Fibroblast of villous mesenchyme (primary cell): ENCODE data around the gene TNFRSF12A. TPM values are rescaled to one million over a fixed set of nuclear protein-coding genes. Genes with fewer than 3 reads are reported as not detected.

ENCODE experiments used
- DNase-seq: peaks from one replicate; pipeline ENCODE4 v3.0.0-alpha.2; 2010; ENCODE audit warnings: low read depth
- H3K4me3 ChIP-seq: 2 replicates; pipeline ENCODE4 v1.5.1; 2011; ENCODE audit warnings: low read depth, mild to moderate bottlenecking, low read length
- total RNA-seq: library from RNA; depleted of rRNA; stranded (reverse); fragments of >200 nt; gene quantifications from 2 replicates; pipeline ENCODE4 v1.2.3, GENCODE V29; 2012
- TF ChIP-seq, protein P1 (sequence below): IDR thresholded peaks from 2 replicates; pipeline ENCODE4 v1.5.1; 2012; ENCODE audit warnings: low read depth, mild to moderate bottlenecking, low read length; ENCODE audit not compliant: insufficient read depth

TNFRSF12A gene, protein sequence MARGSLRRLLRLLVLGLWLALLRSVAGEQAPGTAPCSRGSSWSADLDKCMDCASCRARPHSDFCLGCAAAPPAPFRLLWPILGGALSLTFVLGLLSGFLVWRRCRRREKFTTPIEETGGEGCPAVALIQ
- 196 and 201 TPM in 2 replicates for total RNA-seq

DNA sequence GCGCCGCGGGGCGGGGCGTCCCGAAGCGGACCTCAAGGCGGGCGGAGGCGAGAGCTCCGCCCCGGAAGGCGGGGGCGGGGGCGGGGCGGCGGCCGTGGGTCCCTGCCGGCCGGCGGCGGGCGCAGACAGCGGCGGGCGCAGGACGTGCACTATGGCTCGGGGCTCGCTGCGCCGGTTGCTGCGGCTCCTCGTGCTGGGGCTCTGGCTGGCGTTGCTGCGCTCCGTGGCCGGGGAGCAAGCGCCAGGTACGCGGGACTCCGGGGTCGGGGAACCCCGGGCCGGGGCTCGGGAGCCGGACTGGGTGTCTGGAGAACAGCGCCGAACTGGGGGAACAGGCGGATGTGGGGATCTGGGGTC, at the start of gene TNFRSF12A:
Gene TNFRSF12A (plus strand): TSS at position 122 of the 357 bp plus-strand sequence. CDS start 30 bp downstream, at position 152.
- DNase-seq, result peak; percentile 70
- H3K4me3 ChIP-seq, result peak within 1 kb of the TSS; percentile 70
- TF ChIP-seq, protein P1, sequence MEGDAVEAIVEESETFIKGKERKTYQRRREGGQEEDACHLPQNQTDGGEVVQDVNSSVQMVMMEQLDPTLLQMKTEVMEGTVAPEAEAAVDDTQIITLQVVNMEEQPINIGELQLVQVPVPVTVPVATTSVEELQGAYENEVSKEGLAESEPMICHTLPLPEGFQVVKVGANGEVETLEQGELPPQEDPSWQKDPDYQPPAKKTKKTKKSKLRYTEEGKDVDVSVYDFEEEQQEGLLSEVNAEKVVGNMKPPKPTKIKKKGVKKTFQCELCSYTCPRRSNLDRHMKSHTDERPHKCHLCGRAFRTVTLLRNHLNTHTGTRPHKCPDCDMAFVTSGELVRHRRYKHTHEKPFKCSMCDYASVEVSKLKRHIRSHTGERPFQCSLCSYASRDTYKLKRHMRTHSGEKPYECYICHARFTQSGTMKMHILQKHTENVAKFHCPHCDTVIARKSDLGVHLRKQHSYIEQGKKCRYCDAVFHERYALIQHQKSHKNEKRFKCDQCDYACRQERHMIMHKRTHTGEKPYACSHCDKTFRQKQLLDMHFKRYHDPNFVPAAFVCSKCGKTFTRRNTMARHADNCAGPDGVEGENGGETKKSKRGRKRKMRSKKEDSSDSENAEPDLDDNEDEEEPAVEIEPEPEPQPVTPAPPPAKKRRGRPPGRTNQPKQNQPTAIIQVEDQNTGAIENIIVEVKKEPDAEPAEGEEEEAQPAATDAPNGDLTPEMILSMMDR, result no peak

DNA sequence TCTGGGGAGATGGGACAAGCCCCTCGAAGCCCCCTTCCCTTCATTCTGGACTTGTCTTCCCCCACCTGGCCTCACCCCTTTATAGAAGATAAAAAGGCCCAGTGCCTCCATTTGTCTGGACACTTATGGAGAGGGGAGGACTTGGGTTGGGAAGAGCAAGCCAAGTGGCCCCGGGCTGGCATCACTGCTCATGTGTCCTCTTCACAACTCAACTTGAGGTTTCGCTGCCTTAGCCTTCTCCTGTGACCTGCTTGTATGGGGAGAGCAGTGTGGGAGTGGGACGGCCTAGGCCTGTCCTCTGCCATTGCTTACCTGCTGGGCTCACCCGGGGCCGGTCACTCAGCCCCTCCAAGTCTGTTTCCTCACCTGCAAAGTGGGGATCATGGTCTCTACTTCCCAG, 49.6 kb upstream of the TNFRSF12A start:
- H3K4me3 ChIP-seq, result no peak overlapping the region
- DNase-seq, result no peak
- TF ChIP-seq, protein P1, result no peak

DNA sequence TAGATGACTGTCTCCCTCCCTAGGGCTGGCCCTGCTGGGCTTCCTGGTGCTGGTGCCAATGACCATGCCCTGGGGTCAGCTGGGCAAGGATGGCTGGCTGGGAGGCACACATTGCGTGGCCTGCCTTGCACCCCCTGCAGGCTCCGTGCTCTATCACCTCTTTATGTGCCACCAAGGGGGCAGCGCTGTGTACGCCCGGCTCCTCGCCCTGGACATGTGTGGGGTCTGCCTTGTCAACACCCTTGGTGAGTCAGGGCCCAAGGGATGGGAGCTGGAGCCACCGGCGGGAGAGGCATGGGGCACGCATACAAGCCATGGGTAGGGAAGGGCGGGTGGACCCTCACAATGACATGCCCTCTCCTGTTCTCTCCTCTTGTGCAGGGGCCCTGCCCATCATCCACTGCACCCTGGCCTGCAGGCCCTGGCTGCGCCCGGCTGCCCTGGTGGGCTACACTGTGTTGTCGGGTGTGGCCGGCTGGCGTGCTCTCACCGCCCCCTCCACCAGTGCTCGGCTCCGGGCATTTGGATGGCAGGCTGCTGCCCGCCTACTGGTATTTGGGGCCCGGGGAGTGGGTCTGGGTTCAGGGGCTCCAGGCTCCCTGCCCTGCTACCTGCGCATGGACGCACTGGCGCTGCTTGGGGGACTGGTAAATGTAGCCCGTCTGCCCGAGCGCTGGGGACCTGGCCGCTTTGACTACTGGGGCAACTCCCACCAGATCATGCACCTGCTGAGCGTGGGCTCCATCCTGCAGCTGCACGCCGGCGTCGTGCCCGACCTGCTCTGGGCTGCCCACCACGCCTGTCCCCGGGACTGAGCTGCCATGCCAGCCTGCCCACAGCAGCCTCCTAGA, 48.8 kb upstream of the TNFRSF12A start:
- DNase-seq, result no peak
- TF ChIP-seq, protein P1, result no peak
- no peak overlapping the region for H3K4me3 ChIP-seq

DNA sequence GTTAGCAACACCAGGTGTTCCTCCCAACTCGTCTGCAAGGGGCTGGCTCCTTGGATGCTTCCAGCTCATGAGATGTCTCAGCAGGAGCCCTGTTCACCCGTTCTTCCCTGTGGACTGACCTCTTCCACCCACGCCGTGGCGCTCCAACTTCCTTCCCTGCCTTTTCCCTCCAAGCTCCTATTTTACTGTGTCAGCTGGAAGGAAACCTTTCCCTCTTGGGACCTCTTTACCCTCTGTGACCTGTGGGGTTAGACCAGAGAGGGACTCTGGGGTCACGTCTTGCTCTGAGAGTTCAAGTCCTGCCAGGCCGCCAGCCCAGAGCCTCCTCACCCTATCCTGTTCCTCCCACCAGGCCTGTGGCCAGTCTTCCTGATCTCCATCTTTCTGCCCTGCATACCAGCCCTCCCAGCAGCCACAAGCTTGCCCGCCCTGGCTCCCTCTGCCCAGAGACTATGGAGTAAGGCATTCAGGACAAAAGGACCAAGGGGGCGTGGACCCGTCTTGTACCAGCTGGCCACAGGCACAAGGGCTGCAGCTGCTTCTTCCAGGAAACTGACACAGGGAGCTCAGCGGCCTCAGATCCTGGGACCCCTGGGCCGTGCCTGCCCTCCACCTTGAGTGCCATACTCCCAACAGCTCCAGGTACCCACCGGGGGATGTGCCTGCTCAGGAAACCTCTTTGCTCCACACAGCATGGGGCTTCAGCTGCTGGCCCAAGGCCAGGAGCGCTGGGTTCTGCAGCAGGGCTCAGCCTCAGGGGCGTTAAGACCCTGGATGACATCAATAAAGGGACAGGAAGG, 48.0 kb upstream of the TNFRSF12A start:
- TF ChIP-seq, protein P1, result no peak
- no peak overlapping the region for H3K4me3 ChIP-seq
- DNase-seq, result no peak

DNA sequence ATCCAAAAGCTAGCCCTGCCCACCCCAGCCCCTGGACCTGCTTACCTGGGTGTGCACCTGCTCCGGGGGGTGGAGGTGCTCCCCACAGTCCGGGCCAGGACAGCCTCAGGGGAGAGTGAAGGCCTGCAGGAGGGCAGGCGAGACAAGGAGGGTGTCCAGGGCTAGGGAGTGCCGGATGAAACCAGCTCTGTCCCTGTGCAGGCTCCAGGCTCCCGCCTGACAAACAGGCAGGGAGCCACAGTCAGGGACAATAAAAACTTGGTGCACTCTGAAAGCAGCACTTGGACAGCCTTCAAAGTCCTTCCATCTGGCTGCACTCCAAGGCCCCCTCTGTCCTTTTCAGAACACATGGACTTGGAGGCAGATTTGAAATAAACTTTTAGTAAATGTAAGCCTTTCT, 47.1 kb upstream of the TNFRSF12A start:
- TF ChIP-seq, protein P1, result no peak
- no peak for DNase-seq
- H3K4me3 ChIP-seq, result no peak overlapping the region

DNA sequence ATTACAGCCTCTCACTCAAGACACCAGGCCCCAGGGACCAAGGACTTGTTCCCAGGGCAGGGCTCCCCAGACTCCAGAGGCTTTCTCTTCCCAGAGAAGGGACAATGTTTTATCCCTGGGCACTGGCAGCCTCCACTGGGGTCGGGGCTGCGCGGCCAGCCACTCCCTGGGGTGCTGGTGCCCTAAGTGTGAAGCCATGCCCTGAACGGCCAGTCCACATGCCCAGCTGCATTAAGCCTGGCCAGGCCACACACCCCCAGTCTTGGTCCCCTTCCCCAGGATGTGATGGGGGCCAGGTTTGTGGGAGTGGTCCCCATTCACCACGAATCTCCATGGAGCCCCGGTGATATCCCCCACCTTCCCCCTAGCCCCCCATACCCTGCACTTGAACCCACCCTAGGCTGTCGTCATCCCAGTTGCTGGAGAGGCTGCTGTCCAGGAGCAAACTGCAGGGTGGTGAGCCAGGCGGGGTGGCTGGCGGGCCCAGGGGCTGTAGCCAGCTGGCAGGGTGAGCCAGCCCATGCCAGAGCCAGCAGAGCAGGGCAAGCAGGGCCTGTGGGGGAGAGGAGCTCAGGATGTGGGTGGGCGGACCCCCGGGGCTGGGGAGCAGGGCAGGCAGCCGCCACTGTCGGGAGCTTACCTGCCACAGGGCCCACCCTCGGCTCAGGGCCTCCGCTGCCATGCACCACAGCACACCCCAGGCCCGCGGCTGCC, 46.4 kb upstream of the TNFRSF12A start:
- no peak overlapping the region for H3K4me3 ChIP-seq
- TF ChIP-seq, protein P1, result no peak
- no peak for DNase-seq
